Liver (tissue), 9 donors: ENCODE measurements around the gene TMEM53. TPM values are rescaled to one million over a fixed set of nuclear protein-coding genes. Genes with fewer than 3 reads are reported as not detected.

Experiments used
- DNase-seq: peaks from one replicate; pipeline ENCODE4 v3.0.0-alpha.2; 2017; ENCODE audit warnings: low spot score
- H3K27ac ChIP-seq, 2 donors: one replicate each; pipeline ENCODE4 v1.7.0; 2013; ENCODE audit warnings: inconsistent platforms in 2 of 2, low read length in 2 of 2, control low read depth in 1 of 2, low read depth in 1 of 2, mild to moderate bottlenecking in 1 of 2
- H3K27me3 ChIP-seq, 4 donors: one replicate each; pipeline versions ENCODE4 v1.6.1 to v1.7.0; 2013; ENCODE audit warnings: low read length in 3 of 4, inconsistent platforms in 1 of 4, mild to moderate bottlenecking in 1 of 4, moderate library complexity in 1 of 4; ENCODE audit not compliant: control insufficient read depth in 4 of 4, insufficient read depth in 4 of 4
- H3K36me3 ChIP-seq, 4 donors: one replicate each; pipeline versions ENCODE4 v1.6.1 to v1.7.0; 2013; ENCODE audit warnings: low read length in 3 of 4, mild to moderate bottlenecking in 3 of 4, low read depth in 1 of 4, moderate library complexity in 1 of 4; ENCODE audit not compliant: control insufficient read depth in 4 of 4, insufficient read depth in 3 of 4
- H3K4me1 ChIP-seq, 4 donors: one replicate each; pipeline versions ENCODE4 v1.6.1 to v1.7.0; 2013; ENCODE audit warnings: low read length in 3 of 4, mild to moderate bottlenecking in 3 of 4, moderate library complexity in 1 of 4; ENCODE audit not compliant: control insufficient read depth in 4 of 4, insufficient read depth in 4 of 4
- H3K4me3 ChIP-seq, 3 donors: one replicate each; pipeline versions ENCODE4 v1.6.1 to v1.7.0; 2013; ENCODE audit warnings: low read length in 3 of 3, control low read depth in 1 of 3, low read depth in 1 of 3, mild to moderate bottlenecking in 1 of 3
- H3K9ac ChIP-seq, 2 donors: one replicate each; pipeline ENCODE4 v1.7.0; 2013; ENCODE audit warnings: low read length in 2 of 2, mild to moderate bottlenecking in 2 of 2, moderate library complexity in 2 of 2, control low read depth in 1 of 2, low read depth in 1 of 2
- H3K9me3 ChIP-seq, 4 donors: one replicate each; pipeline versions ENCODE4 v1.6.1 to v1.7.0; 2013; ENCODE audit warnings: low read length in 3 of 4; ENCODE audit not compliant: control insufficient read depth in 4 of 4
- EGR1 ChIP-seq, 2 donors: IDR thresholded peaks; 2 replicates each; pipeline ENCODE4 v1.6.1; 2016 to 2018; ENCODE audit warnings: antibody characterized with exemption in 2 of 2, low read depth in 2 of 2
- FOXA1 ChIP-seq: IDR thresholded peaks from 2 replicates; pipeline ENCODE4 v1.6.1; 2016; ENCODE audit warnings: antibody characterized with exemption
- FOXA2 ChIP-seq: IDR thresholded peaks from 2 replicates; pipeline ENCODE4 v1.6.1; 2016; ENCODE audit warnings: antibody characterized with exemption
- GABPA ChIP-seq, 2 donors: IDR thresholded peaks in 1 of 2; conservative IDR thresholded peaks in 1 of 2; 2 replicates each; pipeline ENCODE4 v1.6.1; 2016; ENCODE audit warnings: antibody characterized with exemption in 2 of 2, mild to moderate bottlenecking in 1 of 2, moderate library complexity in 1 of 2
- HNF4A ChIP-seq, 2 donors: conservative IDR thresholded peaks; 2 replicates each; pipeline ENCODE4 v1.6.1; 2016; ENCODE audit warnings: antibody characterized with exemption in 2 of 2, mild to moderate bottlenecking in 2 of 2
- HNF4G ChIP-seq: IDR thresholded peaks from 2 replicates; pipeline ENCODE4 v1.6.1; 2016; ENCODE audit warnings: antibody characterized with exemption
- JUND ChIP-seq, 2 donors: IDR thresholded peaks; 2 replicates each; pipeline ENCODE4 v1.6.1; 2016; ENCODE audit warnings: antibody characterized with exemption in 2 of 2
- NR2F2 ChIP-seq: IDR thresholded peaks from 2 replicates; pipeline ENCODE4 v1.6.1; 2016; ENCODE audit warnings: antibody characterized with exemption
- RAD21 ChIP-seq, 2 donors: IDR thresholded peaks; 2 replicates each; pipeline ENCODE4 v1.6.1; 2016; ENCODE audit warnings: antibody characterized with exemption in 2 of 2, mild to moderate bottlenecking in 2 of 2
- RXRA ChIP-seq, 2 donors: IDR thresholded peaks; 2 replicates each; pipeline ENCODE4 v1.6.1; 2017 to 2018; ENCODE audit warnings: antibody characterized with exemption in 2 of 2, mild to moderate bottlenecking in 1 of 2
- SP1 ChIP-seq: IDR thresholded peaks from 2 replicates; pipeline ENCODE4 v1.6.1; 2018; ENCODE audit warnings: antibody characterized with exemption, mild to moderate bottlenecking
- TAF1 ChIP-seq: conservative IDR thresholded peaks from 2 replicates; pipeline ENCODE4 v1.6.1; 2016; ENCODE audit warnings: antibody characterized with exemption, mild to moderate bottlenecking
- YY1 ChIP-seq: IDR thresholded peaks from 2 replicates; pipeline ENCODE4 v1.6.1; 2016; ENCODE audit warnings: antibody characterized with exemption, mild to moderate bottlenecking
- WGBS: extraction: QIAGEN DNeasy Blood & Tissue Kit; methylation state at CpG from one replicate; pipeline ENCODE4 v1.1.7; 2013; 5-methylcytosine and 5-hydroxymethylcytosine counted together
- polyA plus RNA-seq, 2 donors: library from polyadenylated mRNA; stranded (reverse) in 1 of 2; unstranded in 1 of 2; fragments of 200-250 nt in 1 of 2; fragments of >200 nt in 1 of 2; fragmentation: Nextera tagmentation in 1 of 2; extraction: Ambion mirVana in 1 of 2; gene quantifications; one replicate each; pipeline versions ENCODE4 v1.2.1 to v1.2.3, GENCODE V29; 2013 to 2015
- total RNA-seq, 2 donors: library from RNA; depleted of rRNA; stranded (reverse); fragments of >200 nt; gene quantifications; one replicate each; pipeline ENCODE4 v1.2.3, GENCODE V29; 2014
- TF ChIP-seq, protein P1 (sequence below): IDR thresholded peaks from 2 replicates; pipeline ENCODE4 v1.6.1; 2016; ENCODE audit warnings: antibody characterized with exemption
- TF ChIP-seq, protein P2 (sequence below): IDR thresholded peaks from 2 replicates; pipeline ENCODE4 v1.6.1; 2016; ENCODE audit warnings: antibody characterized with exemption
- TF ChIP-seq, protein P3 (sequence below): fragments of 150-350 bp; IDR thresholded peaks from 2 replicates; pipeline ENCODE4 v1.5.1; 2017; ENCODE audit warnings: improper control_type of control experiment, low read depth, low read length; ENCODE audit not compliant: missing input control
- TF ChIP-seq, protein P4 (sequence below): IDR thresholded peaks from 2 replicates; pipeline ENCODE4 v1.6.1; 2016; ENCODE audit warnings: antibody characterized with exemption
- donor health status: healthy.
- donor health status: healthy.
- donor health status: healthy.
- donor health status: healthy.
- donor health status: healthy.

Gene TMEM53
- total and polyA plus RNA-seq, 4 donors = 9.9 to 89.2 (median 29.4) TPM

DNA sequence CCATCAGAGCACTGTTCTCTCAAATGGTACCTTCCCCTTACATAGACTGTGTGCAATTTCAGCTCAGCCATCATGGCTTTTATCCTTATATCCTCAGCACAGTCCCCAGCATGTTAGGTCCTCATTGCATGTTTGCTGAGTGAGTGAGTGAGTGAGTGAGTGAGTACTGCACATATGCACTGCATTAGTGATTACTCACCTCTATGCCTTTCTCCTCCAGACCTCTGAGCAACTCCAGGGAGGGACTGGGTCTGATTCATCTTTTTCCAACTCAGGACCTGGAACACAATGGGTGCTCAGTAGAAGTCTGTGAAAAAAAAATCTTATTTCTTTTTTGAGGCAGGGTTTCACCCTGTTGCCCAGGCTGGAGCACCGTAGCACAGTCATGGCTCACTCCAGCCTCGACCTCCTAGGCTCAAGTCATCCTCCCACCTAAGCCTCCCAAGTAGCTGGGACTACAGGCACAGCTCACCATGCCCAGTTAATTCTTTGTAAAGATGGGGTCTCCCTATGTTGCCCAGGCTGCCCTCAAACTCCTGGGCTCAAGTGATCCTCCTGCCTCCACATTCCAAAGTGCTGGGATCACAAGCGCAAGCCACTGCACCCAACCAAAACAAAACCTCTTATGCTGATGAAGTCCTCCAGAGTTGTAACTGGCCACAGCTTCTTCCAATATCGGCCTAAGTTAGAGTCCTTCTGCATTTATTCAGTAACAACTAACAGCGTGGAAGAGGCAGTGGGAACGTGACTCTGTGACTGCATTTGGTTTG lies 33.0 kb upstream of the TMEM53 start:
- 92% methylated on average over 6 of the region's 6 CpGs for WGBS
- Histone ChIP-seq H3K9me3 (peaks cover 0 to 2% (median 0%) of the 10 kb centered on the region in 4 donors), H3K9ac (no peak overlapping the region), H3K36me3 (no peaks in the 10 kb centered on the region), H3K27ac (no peak overlapping the region), H3K4me3 (no peak overlapping the region), H3K27me3 (no peaks in the 10 kb centered on the region), H3K4me1 (peaks cover 0 to 7% (median 1%) of the 10 kb centered on the region in 4 donors)
- TF ChIP-seq RAD21 (IDR thresholded peaks at IDR 0.05) (no peak), JUND (IDR thresholded peaks at IDR 0.05) (no peak), HNF4G (no peak), EGR1 (IDR thresholded peaks at IDR 0.05; ENCODE audit: low read depth in 2 of 2) (no peak), GABPA (IDR thresholded peaks at IDR 0.05 in 1 of 2, conservative IDR thresholded peaks at IDR 0.05 in 1 of 2) (no peak), FOXA2 (no peak), NR2F2 (no peak), HNF4A (conservative IDR thresholded peaks at IDR 0.05) (no peak), FOXA1 (no peak), RXRA (IDR thresholded peaks at IDR 0.05) (no peak)
- TF ChIP-seq, protein P1, sequence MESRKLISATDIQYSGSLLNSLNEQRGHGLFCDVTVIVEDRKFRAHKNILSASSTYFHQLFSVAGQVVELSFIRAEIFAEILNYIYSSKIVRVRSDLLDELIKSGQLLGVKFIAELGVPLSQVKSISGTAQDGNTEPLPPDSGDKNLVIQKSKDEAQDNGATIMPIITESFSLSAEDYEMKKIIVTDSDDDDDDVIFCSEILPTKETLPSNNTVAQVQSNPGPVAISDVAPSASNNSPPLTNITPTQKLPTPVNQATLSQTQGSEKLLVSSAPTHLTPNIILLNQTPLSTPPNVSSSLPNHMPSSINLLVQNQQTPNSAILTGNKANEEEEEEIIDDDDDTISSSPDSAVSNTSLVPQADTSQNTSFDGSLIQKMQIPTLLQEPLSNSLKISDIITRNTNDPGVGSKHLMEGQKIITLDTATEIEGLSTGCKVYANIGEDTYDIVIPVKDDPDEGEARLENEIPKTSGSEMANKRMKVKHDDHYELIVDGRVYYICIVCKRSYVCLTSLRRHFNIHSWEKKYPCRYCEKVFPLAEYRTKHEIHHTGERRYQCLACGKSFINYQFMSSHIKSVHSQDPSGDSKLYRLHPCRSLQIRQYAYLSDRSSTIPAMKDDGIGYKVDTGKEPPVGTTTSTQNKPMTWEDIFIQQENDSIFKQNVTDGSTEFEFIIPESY = no peak
- TF ChIP-seq, protein P2, sequence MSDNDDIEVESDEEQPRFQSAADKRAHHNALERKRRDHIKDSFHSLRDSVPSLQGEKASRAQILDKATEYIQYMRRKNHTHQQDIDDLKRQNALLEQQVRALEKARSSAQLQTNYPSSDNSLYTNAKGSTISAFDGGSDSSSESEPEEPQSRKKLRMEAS = no peak
- TF ChIP-seq, protein P3, sequence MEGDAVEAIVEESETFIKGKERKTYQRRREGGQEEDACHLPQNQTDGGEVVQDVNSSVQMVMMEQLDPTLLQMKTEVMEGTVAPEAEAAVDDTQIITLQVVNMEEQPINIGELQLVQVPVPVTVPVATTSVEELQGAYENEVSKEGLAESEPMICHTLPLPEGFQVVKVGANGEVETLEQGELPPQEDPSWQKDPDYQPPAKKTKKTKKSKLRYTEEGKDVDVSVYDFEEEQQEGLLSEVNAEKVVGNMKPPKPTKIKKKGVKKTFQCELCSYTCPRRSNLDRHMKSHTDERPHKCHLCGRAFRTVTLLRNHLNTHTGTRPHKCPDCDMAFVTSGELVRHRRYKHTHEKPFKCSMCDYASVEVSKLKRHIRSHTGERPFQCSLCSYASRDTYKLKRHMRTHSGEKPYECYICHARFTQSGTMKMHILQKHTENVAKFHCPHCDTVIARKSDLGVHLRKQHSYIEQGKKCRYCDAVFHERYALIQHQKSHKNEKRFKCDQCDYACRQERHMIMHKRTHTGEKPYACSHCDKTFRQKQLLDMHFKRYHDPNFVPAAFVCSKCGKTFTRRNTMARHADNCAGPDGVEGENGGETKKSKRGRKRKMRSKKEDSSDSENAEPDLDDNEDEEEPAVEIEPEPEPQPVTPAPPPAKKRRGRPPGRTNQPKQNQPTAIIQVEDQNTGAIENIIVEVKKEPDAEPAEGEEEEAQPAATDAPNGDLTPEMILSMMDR = no peak
- TF ChIP-seq, protein P4, sequence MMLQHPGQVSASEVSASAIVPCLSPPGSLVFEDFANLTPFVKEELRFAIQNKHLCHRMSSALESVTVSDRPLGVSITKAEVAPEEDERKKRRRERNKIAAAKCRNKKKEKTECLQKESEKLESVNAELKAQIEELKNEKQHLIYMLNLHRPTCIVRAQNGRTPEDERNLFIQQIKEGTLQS = no peak
- DNase-seq = no peak

DNA sequence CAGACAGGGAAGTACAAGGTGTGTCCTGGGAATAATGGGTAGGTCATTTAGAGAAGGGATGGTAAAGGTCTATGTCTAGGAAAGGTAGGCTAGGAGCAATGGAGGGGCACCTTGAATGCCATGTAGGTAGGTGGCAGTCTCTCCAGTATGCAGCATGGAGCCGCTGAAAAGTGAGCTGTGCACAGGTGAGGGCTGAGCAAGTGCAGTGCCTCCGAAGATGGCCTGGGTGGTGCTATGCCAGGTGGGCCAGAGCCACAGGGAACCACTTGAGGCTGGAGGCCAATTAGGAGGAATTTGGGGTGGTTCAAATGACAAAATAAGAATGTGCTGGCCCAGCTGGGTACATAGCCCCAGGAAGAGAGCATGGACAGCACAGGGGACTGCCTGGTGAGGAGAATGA lies 31.7 kb upstream of the TMEM53 start:
- Histone ChIP-seq H3K9ac (no peak overlapping the region), H3K27ac (no peak overlapping the region), H3K4me1 (peaks cover 0 to 8% (median 3%) of the 10 kb centered on the region in 4 donors), H3K9me3 (peaks cover 0 to 2% (median 0%) of the 10 kb centered on the region in 4 donors), H3K27me3 (no peaks in the 10 kb centered on the region), H3K36me3 (no peaks in the 10 kb centered on the region), H3K4me3 (no peak overlapping the region)
- no peak for DNase-seq
- WGBS = 96% methylated on average over 2 of the region's 2 CpGs
- TF ChIP-seq, protein P1 = no peak
- TF ChIP-seq EGR1 (IDR thresholded peaks at IDR 0.05; ENCODE audit: low read depth in 2 of 2) (no peak), RAD21 (IDR thresholded peaks at IDR 0.05) (no peak), JUND (IDR thresholded peaks at IDR 0.05) (no peak), GABPA (IDR thresholded peaks at IDR 0.05 in 1 of 2, conservative IDR thresholded peaks at IDR 0.05 in 1 of 2) (no peak), HNF4G (no peak), RXRA (IDR thresholded peaks at IDR 0.05) (no peak), HNF4A (conservative IDR thresholded peaks at IDR 0.05) (no peak), YY1 (no peak), NR2F2 (no peak), TAF1 (no peak), FOXA2 (no peak), FOXA1 (no peak), SP1 (no peak)
- TF ChIP-seq, protein P3 = no peak
- TF ChIP-seq, protein P2 = no peak
- TF ChIP-seq, protein P4 = no peak
